K562 (cell line): ENCODE measurements around the gene CHN2. TPM values are rescaled to one million over a fixed set of nuclear protein-coding genes. Genes with fewer than 3 reads are reported as not detected.

Experiments
- ATAC-seq: fragments of 200-7000 bp; cut with Tn5 transposase; 3 replicates; pipeline ENCODE4 v1.9.1; 2020; ENCODE audit warnings: moderate library complexity
- BruUV-seq: library from RNA; stranded (reverse); fragments of 400-500 nt; replicated peaks from 2 replicates; lab custom pipeline; 2021; lab: Mats Ljungman, UMichigan
- CTCF ChIA-PET: fragments of 300-600 bp; formaldehyde crosslinking; extraction: SDS; loops from one replicate; lab custom pipeline; 2021; ENCODE audit warnings: low intra/inter-chr PET ratio; lab: Yijun Ruan, JAX
- POLR2A ChIA-PET: fragments of 300-600, 350-650 bp; sonication (Branson Sonifier 250); formaldehyde crosslinking; extraction: SDS; loops from one replicate; lab custom pipeline; 2021; ENCODE audit warnings: antibody characterized with exemption, inconsistent platforms; lab: Yijun Ruan, JAX
- DNase-seq, 4 experiments: peaks; one replicate each; pipeline versions ENCODE4 v3.0.0 to v3.0.0-alpha.2; 2011 to 2018; ENCODE audit warnings: low spot score in 3 of 4, mixed read lengths in 3 of 4; ENCODE audit errors: extremely low read depth in 1 of 4
- FAIRE-seq: peaks from 2 replicates; lab custom pipeline; 2011; peaks lifted over from hg19 to GRCh38; lab: Jason Lieb, UNC
- H2AFZ ChIP-seq: 2 replicates; pipeline ENCODE4 v1.6.0; 2011; ENCODE audit warnings: low read depth, low read length, control low read depth, inconsistent platforms
- H3K27ac ChIP-seq: fragments of 200-600 bp; 3 replicates; pipeline ENCODE4 v1.8.0; 2011; ENCODE audit warnings: low read depth, mild to moderate bottlenecking, control low read depth, inconsistent platforms, low read length, moderate library complexity, mixed read lengths; ENCODE audit errors: extremely low read depth
- H3K27me3 ChIP-seq, 2 experiments: fragments of 300-600 bp in 1 of 2; 2 replicates in 1 of 2; 3 replicates in 1 of 2; pipeline versions ENCODE4 v1.6.0 to v1.8.0; 2011; ENCODE audit warnings: inconsistent platforms in 2 of 2, low read length in 2 of 2, mild to moderate bottlenecking in 1 of 2, mixed read lengths in 1 of 2, moderate library complexity in 1 of 2; ENCODE audit not compliant: control insufficient read depth in 2 of 2, insufficient read depth in 2 of 2
- H3K36me3 ChIP-seq: fragments of 300-600 bp; 3 replicates; pipeline ENCODE4 v1.8.0; 2011; ENCODE audit warnings: mild to moderate bottlenecking, low read length, inconsistent platforms; ENCODE audit not compliant: control insufficient read depth, insufficient read depth
- H3K4me1 ChIP-seq, 2 experiments: fragments of 200-600 bp in 1 of 2; replicated peaks in 1 of 2; 2 replicates in 1 of 2; 3 replicates in 1 of 2; pipeline versions ENCODE4 v1.5.1 to v1.8.0; 2011; ENCODE audit warnings: inconsistent platforms in 2 of 2, low read length in 2 of 2, mild to moderate bottlenecking in 1 of 2, mixed read lengths in 1 of 2, moderate library complexity in 1 of 2; ENCODE audit not compliant: control insufficient read depth in 2 of 2, insufficient read depth in 2 of 2
- H3K4me2 ChIP-seq: 2 replicates; pipeline ENCODE4 v1.6.1; 2011; ENCODE audit warnings: low read length, control low read depth, inconsistent platforms, mixed read lengths; ENCODE audit not compliant: insufficient read depth
- H3K4me3 ChIP-seq: fragments of 200-600 bp; sonication (generic), shearing (Covaris generic); 2 replicates; pipeline ENCODE4 v1.5.1; 2016; ENCODE audit warnings: control low read depth, inconsistent platforms
- H3K79me2 ChIP-seq: fragments of 200-600 bp; 3 replicates; pipeline ENCODE4 v1.8.0; 2011; ENCODE audit warnings: low read length, inconsistent platforms; ENCODE audit not compliant: control insufficient read depth, insufficient read depth
- H3K9ac ChIP-seq, 2 experiments: 2 replicates each; pipeline versions ENCODE4 v1.6.0 to v1.6.1; 2011; ENCODE audit warnings: low read depth in 2 of 2, low read length in 2 of 2, control low read depth in 1 of 2, inconsistent platforms in 1 of 2, mild to moderate bottlenecking in 1 of 2, mixed read lengths in 1 of 2; ENCODE audit not compliant: insufficient read depth in 1 of 2
- H3K9me1 ChIP-seq: one replicate; pipeline ENCODE4 v1.6.0; 2011; ENCODE audit warnings: inconsistent platforms, mild to moderate bottlenecking, low read length, moderate library complexity; ENCODE audit not compliant: control insufficient read depth, insufficient read depth
- H3K9me3 ChIP-seq: replicated peaks from 2 replicates; pipeline ENCODE4 v1.5.1; 2011; ENCODE audit warnings: low read depth, low read length, inconsistent platforms; ENCODE audit not compliant: control insufficient read depth, insufficient read depth
- H4K20me1 ChIP-seq: replicated peaks from 2 replicates; pipeline ENCODE4 v1.6.1; 2011; ENCODE audit warnings: low read length, inconsistent platforms, mixed read lengths; ENCODE audit not compliant: control insufficient read depth, insufficient read depth
- ELK3 ChIP-seq: fragments of 450-650 bp; formaldehyde crosslinking; IDR thresholded peaks from 2 replicates; pipeline ENCODE4 v1.4.0; 2020; ENCODE audit warnings: mild to moderate bottlenecking
- HDGF ChIP-seq: fragments of 450-650 bp; IDR thresholded peaks from 2 replicates; pipeline ENCODE4 v1.6.1; 2016
- HNRNPLL ChIP-seq: fragments of 200-400 bp; formaldehyde crosslinking; IDR thresholded peaks from 2 replicates; pipeline ENCODE4 v1.6.1; 2017; ENCODE audit warnings: low read length, low read depth, mild to moderate bottlenecking; ENCODE audit not compliant: poor library complexity, severe bottlenecking
- NR0B1 ChIP-seq: fragments of 450-650 bp; IDR thresholded peaks from one replicate; pipeline ENCODE4 v1.6.1; 2018; ENCODE audit warnings: mild to moderate bottlenecking, moderate library complexity; ENCODE audit not compliant: partially characterized antibody
- NR4A1 ChIP-seq, 2 experiments: fragments of 250-450 bp in 1 of 2; fragments of 450-650 bp in 1 of 2; sonication (Bioruptor Pico) in 1 of 2; IDR thresholded peaks; 2 replicates each; pipeline versions ENCODE4 v1.4.0 to v1.6.1; 2016 to 2020; ENCODE audit warnings: mild to moderate bottlenecking in 2 of 2, missing compliant biosample characterization in 1 of 2, missing genetic modification characterization in 1 of 2, moderate library complexity in 1 of 2
- PHF20 ChIP-seq: fragments of 450-650 bp; IDR thresholded peaks from 2 replicates; pipeline ENCODE4 v1.6.1; 2018; ENCODE audit not compliant: partially characterized antibody
- PTTG1 ChIP-seq: fragments of 450-650 bp; IDR thresholded peaks from 2 replicates; pipeline ENCODE4 v1.6.1; 2016; ENCODE audit warnings: low read depth, mild to moderate bottlenecking, missing genetic modification characterization, missing compliant biosample characterization
- RBFOX2 ChIP-seq: fragments of 200-400 bp; formaldehyde crosslinking; IDR thresholded peaks from 2 replicates; pipeline ENCODE4 v1.6.1; 2017; ENCODE audit warnings: low read depth, mild to moderate bottlenecking, low read length, moderate library complexity
- RBM15 ChIP-seq: fragments of 200-400 bp; formaldehyde crosslinking; IDR thresholded peaks from 2 replicates; pipeline ENCODE4 v1.6.1; 2018; ENCODE audit warnings: mild to moderate bottlenecking, low read length, moderate library complexity; ENCODE audit not compliant: insufficient read depth
- RBM22 ChIP-seq: fragments of 200-400 bp; formaldehyde crosslinking; IDR thresholded peaks from 2 replicates; pipeline ENCODE4 v1.6.1; 2018; ENCODE audit warnings: low read length, low read depth; ENCODE audit not compliant: poor library complexity, severe bottlenecking
- TAF9B ChIP-seq: fragments of 450-650 bp; IDR thresholded peaks from 2 replicates; pipeline ENCODE4 v1.6.1; 2018; ENCODE audit warnings: mild to moderate bottlenecking; ENCODE audit not compliant: partially characterized antibody
- ZNF23 ChIP-seq: fragments of 250-450 bp; sonication (Bioruptor Pico); IDR thresholded peaks from 2 replicates; pipeline ENCODE4 v1.4.0; 2020; ENCODE audit warnings: mild to moderate bottlenecking
- ZNF282 ChIP-seq: sonication (generic); formaldehyde crosslinking; IDR thresholded peaks from 2 replicates; pipeline ENCODE4 v1.8.1; 2023; ENCODE audit warnings: missing genetic modification reagents
- ZNF707 ChIP-seq: fragments of 250-450 bp; sonication (Bioruptor Pico); conservative IDR thresholded peaks from 2 replicates; pipeline ENCODE4 v1.8.0; 2022; ENCODE audit warnings: inconsistent platforms, mild to moderate bottlenecking, moderate library complexity
- WGBS: fragments of 100-300 bp; shearing (Covaris generic); methylation state at CpG from one replicate; pipeline ENCODE4 v1.1.6; 2016; ENCODE audit warnings: low coverage, mixed read lengths; ENCODE audit not compliant: insufficient coverage; ENCODE audit errors: missing lambda C conversion rate; 5-methylcytosine and 5-hydroxymethylcytosine counted together
- in situ Hi-C: fragments of 300-500 bp; cut with MboI; formaldehyde crosslinking; loops from 4 replicates; pipeline ENCODE4 v1.15.0; 2018; ENCODE audit warnings: inconsistent platforms, mixed read lengths
- intact Hi-C: fragments of 100-400 bp; cut with micrococcal nuclease; formaldehyde crosslinking; loops from 2 replicates; pipeline ENCODE4 v1.14.2; 2022
- polyA plus RNA-seq, 8 experiments: library from polyadenylated mRNA; depleted of rRNA in 4 of 8; stranded (reverse) in 5 of 8; unstranded in 3 of 8; fragments of >200 nt; fragmentation: Nextera tagmentation in 2 of 8; fragmentation: Illumina TruSeq in 1 of 8; extraction: Ambion mirVana in 2 of 8; extraction: Trizol in 1 of 8; gene quantifications; 2 replicates each; pipeline versions ENCODE4 v1.2.1 to v1.2.3, GENCODE V29; 2011 to 2014; ENCODE audit warnings: inconsistent platforms in 1 of 8, missing spikeins in 1 of 8
- total RNA-seq, 7 experiments: library from RNA; depleted of rRNA in 6 of 7; stranded (reverse); fragments of >200 nt in 6 of 7; fragmentation: Illumina TruSeq in 2 of 7; extraction: Trizol in 2 of 7; gene quantifications; 2 replicates each; pipeline versions ENCODE4 v1.2.1 to v1.2.3, GENCODE V29; 2011 to 2021; ENCODE audit warnings: low replicate concordance in 1 of 7

CHN2 gene
- total and polyA plus RNA-seq, 9 of the 15 experiments (the other 6 are each of a cell fraction or from before 2014, with no cell fraction given), result 0.12 to 2.1 (median 0.31) TPM; not detected in 1

GRCh38 chr7:29469976-29470557 lies 275.5 kb downstream of the CHN2 start:
- H3K4me3 ChIP-seq, result no peak overlapping the region
- no peaks in the 10 kb centered on the region for H4K20me1 ChIP-seq
- in situ Hi-C loops, result no loop called here
- H3K4me1 ChIP-seq, result no peaks in the 10 kb centered on the region
- BruUV-seq, result no TSS peak
- no peak for ATAC-seq
- H3K9me1 ChIP-seq, result no peaks in the 10 kb centered on the region
- H3K79me2 ChIP-seq, result no peaks in the 10 kb centered on the region
- no peak overlapping the region for H2AFZ ChIP-seq
- peaks cover 11 to 12% of the 10 kb centered on the region in 2 experiments; a peak in 4 of 5 replicates for H3K27me3 ChIP-seq
- FAIRE-seq, result no peak
- POLR2A ChIA-PET, result interaction anchor here (0.6 to 1.7 kb wide), 3 partner anchors 11 to 1288 kb away, joined by 3 to 7 read pairs (median 3); no protein-coding TSS in a partner anchor
- H3K36me3 ChIP-seq, result no peaks in the 10 kb centered on the region
- no peak overlapping the region for H3K27ac ChIP-seq
- no peak for TF ChIP-seq PTTG1 (tag)
- no peak for TF ChIP-seq PHF20
- no peak for TF ChIP-seq TAF9B
- TF ChIP-seq ZNF707 (CRISPR knock-in tag), result no peak
- TF ChIP-seq HNRNPLL, result no peak
- no peak for TF ChIP-seq RBM22
- TF ChIP-seq NR4A1 (CRISPR knock-in tag; IDR thresholded peaks at IDR 0.05), result no peak
- TF ChIP-seq NR4A1 (tag; IDR thresholded peaks at IDR 0.05), result no peak
- no peak for TF ChIP-seq NR0B1
- no peak for TF ChIP-seq HDGF
- TF ChIP-seq ELK3, result no peak
- no peak for TF ChIP-seq RBFOX2
- no peak for TF ChIP-seq ZNF282 (CRISPR knock-in tag)
- TF ChIP-seq RBM15, result no peak
- TF ChIP-seq ZNF23 (CRISPR knock-in tag), result no peak
- TF ChIP-seq, all 486 proteins: peak for 0
- no peak overlapping the region for H3K4me2 ChIP-seq
- DNase-seq, result no peak
- WGBS, result 3% methylated on average over 3 of the region's 3 CpGs
- CTCF ChIA-PET, result no interaction called here
- H3K9ac ChIP-seq, result no peak overlapping the region
- intact Hi-C loops, result no loop called here
- no peaks in the 10 kb centered on the region for H3K9me3 ChIP-seq
